GM18505 (cell line): ENCODE data around the gene R3HDM2.
"Not testable (repeated sequence)": the region's sequence is repeated elsewhere in the genome, so short reads cannot be mapped to it uniquely, and the experiment has no call there.

ENCODE experiments used
- ATAC-seq: cut with Tn5 transposase; IDR thresholded peaks from one replicate; pipeline ENCODE4 v1.9.1; 2021; ENCODE audit not compliant: unreplicated experiment
- POLR2A ChIP-seq: IDR thresholded peaks from 4 replicates; pipeline ENCODE4 v1.6.1; 2011; ENCODE audit warnings: borderline replicate concordance; ENCODE audit not compliant: insufficient read depth, insufficient read length; ENCODE audit errors: extremely low read depth

Gene R3HDM2

DNA sequence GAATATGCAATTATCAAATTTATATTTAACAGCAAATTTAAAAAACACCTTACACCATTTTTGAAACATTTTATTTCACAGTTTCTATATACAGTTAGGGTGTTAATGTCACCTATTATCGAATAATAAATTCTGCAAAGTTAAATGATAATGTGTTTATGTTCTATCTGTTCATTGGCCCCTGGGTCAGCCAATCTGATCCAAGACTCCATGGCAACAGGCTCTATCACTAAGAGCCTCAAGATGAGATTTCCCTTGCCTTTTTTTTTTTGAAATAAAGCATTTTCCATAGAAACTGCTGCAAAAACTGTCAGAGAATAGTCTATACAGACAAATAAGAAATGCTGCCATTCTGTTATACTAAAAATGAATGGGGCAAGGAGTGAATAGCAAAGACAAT, 96.6 kb downstream of the R3HDM2 start:
- no peak for TF ChIP-seq POLR2A
- ATAC-seq, result no peak

DNA sequence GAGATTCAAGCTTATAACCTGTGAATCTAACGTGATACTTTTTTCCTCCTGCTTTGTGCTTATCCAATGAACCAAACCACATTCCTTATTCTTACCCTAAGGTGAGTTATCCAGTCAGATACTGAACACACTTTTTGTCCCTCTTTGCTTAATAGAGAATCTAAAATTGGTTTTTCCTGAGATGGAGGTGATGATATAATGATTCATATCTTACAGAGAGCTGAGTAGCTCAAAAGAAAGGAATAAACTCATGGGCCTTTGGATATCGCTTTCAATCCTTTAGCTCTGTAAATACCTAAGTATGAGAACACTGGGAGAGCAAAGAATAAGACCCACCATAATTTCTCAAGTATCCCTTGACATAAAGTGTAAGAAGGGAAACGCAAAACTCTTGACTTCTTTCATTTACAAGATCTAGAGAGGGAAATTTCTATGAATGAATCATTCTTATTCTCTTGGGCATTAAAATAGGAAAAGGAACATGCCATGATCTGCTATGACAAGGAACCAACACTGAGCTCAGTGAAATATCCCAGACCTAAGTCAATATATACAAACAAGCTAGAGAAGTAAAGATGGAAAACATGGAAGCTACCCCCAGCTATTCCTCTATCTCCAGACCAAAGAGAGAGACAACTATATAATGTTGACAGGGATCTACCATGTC, 98.1 kb downstream of the R3HDM2 start:
- no peak for ATAC-seq
- no peak for TF ChIP-seq POLR2A

DNA sequence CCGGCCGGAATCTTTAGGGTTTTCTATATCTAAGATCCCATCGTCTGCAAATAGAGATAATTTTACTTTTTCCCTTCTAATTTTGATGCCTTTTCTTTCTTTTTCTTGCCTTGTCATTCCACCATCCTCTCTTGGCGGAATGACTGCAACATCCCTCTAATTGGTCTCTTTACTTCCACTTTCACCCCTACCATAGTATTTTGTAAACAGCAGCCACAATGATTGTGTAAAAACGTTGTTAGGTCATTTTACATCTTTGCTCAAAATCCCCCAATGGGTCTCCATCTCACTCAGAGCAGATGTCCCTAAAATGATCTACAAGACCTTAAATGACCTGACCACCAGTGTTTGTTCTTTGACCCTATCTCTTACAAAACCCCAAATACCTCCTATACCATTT, 99.9 kb downstream of the R3HDM2 start:
- TF ChIP-seq POLR2A, result no peak
- ATAC-seq, result no peak

DNA sequence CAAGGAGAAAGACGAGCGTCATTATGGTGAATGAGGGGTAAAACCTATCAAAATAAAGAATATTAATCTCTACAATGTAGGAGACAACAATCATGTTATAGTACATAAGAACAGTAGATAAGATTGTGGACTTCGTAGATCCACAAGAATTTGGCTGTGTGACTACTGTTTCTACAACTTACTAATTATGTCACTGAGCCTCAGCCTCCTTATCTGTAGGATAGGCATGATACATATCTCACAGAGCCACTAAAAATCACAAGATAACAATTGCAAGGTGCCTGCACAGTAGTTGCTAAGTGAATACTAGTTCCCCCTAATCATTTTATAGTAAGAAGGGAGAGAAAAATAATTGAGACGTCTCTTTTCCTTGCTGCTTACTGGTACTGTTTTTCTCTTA, 101.6 kb downstream of the R3HDM2 start:
- no peak for TF ChIP-seq POLR2A
- no peak for ATAC-seq

DNA sequence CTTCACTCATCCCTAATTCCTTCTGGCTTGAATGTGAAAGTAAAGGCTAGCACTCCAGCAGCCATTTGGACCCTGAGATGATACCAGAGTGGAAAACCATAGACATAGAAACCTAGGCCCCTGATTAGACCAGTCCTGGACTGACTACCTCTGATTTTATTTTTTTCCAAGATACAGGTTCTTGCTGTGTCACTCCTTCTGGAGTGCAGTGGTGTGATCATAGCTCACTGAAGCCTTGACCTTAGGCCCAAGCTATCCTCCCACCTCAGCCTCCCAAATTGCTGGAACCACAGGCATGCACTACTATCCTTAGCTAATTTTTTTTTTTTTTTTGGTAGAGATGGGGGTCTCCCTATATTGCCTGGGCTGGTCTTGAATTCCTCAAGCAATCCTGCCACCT, 105.4 kb downstream of the R3HDM2 start:
- no peak for ATAC-seq
- no peak for TF ChIP-seq POLR2A

DNA sequence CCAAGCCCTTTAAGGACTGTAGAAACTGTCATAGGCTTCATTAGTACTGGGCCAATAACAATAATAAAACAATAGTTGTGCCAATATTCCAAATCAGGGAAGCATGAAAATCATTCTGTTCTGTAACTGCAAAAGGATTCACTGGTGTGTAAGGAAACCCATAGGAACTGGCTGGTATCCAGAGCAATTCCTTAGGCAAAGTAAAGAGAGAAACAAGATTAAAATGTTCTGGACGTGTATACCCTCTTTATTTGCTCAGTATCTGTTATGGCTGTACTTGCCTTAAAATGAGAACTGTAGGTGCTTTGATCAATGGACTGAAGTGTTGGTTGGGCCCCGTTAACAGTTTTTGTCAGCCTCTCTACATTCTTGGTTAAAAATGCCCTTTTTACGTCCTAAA, 107.4 kb downstream of the R3HDM2 start:
- TF ChIP-seq POLR2A, result no peak
- ATAC-seq, result no peak

DNA sequence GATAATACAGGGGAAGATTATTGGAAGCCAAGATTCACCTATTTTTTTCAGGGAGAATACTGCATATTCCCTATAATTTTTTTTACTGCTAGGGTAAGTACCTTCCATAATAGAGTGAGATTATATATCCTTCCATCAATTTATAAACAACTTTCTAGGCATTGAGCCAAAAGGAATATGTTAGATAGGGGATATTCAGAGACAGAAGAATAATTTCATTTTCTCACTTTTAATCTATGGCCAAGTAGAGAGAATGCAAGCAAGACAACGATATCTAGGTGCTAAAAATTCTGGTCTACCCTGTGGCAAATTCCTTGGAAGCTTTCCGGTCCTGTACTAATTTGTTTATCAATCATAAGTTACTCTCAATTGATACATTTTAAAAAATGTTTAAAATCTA, 110.2 kb downstream of the R3HDM2 start:
- ATAC-seq, result no peak
- no peak for TF ChIP-seq POLR2A

DNA sequence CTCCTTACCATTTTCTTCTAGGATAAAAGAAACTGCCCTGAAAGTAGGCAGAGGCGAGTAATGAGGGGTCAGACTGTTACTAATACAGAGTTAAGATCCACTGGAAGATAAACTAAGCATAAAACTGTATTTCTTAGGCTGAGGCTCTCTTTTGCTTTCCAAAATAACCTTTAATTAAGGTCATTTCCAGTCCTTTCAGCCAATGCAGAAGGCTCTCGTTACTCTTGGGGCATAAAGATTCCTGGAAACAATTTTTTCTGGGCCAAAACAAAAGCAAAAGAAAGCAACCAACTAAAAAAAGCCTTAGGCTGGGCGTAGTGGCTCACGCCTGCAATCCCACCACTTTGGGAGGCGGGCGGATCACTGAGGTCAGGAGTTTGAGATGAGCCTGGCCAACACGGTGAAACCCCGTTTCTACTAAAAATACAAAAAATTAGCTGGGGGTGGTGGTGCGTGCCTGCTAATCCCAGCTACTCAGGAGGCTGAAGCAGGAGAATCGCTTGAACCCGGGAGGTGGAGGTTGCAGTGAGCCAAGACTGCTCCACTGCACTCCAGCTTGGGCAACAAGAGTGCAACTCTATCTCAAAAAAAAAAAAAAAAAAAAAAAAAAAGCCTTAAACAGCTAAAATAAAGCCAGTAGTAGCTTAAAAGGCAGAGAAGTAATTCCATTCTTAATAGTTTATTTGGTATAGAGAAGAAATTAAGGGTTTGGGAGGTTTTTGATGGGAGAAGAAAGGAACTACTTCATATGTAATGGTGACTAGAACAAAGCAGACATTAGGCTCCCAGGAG, 111.0 kb downstream of the R3HDM2 start:
- no peak for ATAC-seq
- TF ChIP-seq POLR2A, result no peak

DNA sequence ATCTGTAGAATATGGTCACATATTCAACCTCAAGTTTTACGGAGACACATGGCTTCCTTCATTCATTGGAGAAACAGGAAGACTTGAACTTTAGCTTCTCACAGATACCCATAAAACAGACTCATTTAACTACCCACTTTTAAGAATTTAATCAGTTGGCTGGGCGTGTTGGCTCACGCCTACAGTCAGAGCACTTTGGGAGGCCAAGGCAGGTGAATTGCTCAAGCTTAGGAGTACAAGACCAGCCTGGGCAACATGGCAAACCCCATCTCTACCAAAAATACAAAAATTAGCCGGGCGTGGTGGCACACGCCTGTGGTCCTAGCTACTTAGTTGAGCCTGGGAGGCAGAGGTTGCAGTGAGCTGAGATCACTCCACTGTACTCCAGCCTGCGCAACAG, 115.2 kb downstream of the R3HDM2 start:
- TF ChIP-seq POLR2A, result no peak
- ATAC-seq, result no peak

DNA sequence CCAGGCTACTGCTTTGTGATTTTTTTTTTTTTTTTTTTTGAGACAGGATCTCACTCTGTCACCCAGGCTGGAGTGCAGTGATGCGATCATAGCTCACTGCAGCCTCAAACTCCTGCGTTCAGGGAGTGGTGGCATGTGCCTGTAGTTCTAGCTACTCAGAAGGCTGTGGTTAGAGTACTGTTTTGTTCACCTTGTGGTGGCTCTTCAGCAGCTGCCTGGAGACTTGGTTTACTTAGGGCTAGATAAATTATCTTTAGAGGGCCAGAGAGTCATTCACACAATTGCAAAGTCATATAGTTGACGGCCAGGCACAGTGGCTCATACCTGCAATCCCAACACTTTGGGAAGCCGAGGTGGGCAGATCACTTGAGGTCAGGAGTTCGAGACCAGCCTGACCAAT, 118.6 kb downstream of the R3HDM2 start:
- ATAC-seq, result not testable (repeated sequence)

DNA sequence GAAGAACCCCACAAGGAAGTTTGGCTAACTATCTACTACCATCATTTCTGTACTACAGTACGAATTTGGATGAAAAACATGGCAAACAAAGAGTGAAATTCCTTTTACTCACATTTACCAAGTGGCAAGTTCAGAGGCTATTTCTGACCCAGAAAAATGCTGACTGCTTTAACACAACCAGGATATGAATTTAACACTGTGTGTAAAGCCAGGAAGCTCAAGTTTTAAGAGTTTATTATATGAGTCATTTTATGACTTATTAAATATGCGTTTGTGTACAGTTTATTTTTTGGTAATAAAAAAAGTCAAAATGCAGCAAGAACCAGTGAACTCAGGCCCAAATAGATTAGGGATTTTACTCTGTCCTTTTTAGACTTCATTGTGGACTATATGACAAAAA, 121.4 kb downstream of the R3HDM2 start:
- TF ChIP-seq POLR2A, result no peak
- ATAC-seq, result no peak

DNA sequence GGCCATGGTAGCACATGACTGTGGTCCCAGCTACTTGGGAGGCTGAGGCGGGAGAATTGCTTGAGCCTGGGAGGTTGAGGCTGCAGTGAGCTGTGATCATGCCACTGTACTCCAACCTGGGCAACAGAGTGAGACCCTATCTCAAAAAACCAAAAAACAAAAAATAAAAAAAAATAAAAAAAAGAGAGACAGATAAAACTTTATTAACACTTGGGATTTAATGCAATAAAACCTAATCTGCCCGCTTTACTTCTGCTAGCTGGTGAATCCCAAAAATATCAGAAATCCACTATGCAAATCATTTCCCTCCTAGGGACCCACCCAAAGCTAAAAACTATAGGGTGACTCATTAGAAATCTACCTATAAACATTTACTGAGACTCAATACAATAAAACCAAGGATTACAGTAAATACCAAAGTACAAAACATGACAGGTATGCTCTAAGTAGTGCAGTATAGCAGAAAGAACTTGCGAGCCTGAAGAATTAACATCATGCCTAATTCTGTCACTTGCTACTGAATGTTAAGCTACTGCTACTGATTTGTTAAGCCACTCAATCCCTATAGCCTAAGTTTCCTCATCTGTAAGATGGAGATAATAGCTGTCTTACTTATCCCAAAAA, 129.8 kb downstream of the R3HDM2 start:
- no peak for ATAC-seq
- TF ChIP-seq POLR2A, result no peak

DNA sequence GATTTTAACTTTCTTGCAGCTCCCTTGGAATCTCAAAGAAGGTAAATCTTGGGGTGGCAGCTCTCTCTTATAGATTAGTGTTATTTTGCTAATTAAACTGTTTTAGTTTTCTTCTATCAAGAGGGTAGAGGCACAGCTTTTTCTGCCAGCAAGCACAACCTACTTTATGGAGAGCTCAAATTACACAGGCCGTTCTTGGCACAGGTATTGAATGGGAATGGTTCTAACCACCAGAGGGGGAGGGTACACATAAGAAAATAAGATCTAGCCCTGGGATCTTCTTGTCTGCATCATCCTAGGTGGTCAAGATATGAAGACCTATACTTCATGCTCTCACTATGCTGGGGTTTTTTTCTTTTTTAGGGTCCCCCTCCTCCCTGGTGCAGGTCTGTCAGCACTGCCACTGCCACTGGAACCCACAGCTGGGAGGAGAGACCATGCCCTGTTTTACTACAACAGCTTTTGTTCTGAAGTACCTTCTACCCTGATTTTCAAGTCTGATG, 131.3 kb downstream of the R3HDM2 start:
- no peak for TF ChIP-seq POLR2A

DNA sequence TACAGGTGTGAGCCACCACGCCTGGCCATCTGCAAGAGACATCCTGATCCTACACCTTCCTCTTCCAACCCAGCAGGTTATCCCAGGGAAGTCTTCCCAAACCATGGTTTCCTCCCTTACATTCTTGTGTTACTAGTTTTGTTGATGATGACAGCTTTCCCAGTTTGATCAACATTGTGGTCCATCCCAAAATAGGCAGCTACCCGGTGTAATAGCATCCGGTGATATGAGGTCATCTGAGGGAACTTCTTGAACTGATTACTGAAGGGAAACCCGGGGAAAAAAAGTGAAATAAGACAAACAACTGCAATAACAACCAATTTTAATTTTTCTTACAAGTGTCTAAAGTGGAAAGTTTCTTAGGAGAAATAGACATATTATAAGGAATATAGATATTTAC, 134.6 kb downstream of the R3HDM2 start:
- no peak for ATAC-seq
- no peak for TF ChIP-seq POLR2A

More for the DNA sequence above, 131.3 kb downstream of the R3HDM2 start:
- ATAC-seq, result no peak

DNA sequence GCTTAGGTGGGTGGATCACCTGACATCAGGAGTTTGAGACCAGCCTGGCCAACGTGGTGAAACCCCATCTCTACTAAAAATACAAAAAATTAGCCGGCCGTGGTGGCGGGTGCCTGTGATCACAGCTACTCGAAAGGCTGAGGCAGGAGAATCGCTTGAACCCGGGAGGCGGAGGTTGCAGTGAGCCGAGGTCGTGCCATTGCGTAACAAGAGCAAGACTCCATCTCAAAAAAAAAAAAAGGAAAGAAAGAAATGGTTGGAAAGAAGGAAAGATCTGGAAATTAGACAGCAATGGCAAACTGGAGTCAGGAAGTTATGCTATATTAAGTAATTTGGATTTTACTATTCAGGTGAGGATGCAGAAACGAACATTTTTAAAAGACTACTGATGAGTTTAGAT, 148.8 kb downstream of the R3HDM2 start:
- ATAC-seq, result not testable (repeated sequence)
